GM12874 (cell line): ENCODE results near the gene PALLD.

Source experiments
- CTCF ChIP-seq: IDR thresholded peaks from 2 replicates; pipeline ENCODE4 v1.5.1; 2011; ENCODE audit warnings: low read depth, mild to moderate bottlenecking, control low read depth, low read length, moderate library complexity; ENCODE audit not compliant: insufficient read depth

The PALLD gene

GRCh38 chr4:168864821-168865541 is 368.1 kb downstream of the PALLD start:
- no peak for TF ChIP-seq CTCF

GRCh38 chr4:168865854-168866253 is 369.0 kb downstream of the PALLD start:
- no peak for TF ChIP-seq CTCF

- TF ChIP-seq CTCF = no peak
Observed at GRCh38 chr4:168866635-168867034, 369.8 kb downstream of the PALLD start.

GRCh38 chr4:168867128-168867527 is 370.3 kb downstream of the PALLD start:
- TF ChIP-seq CTCF = no peak

GRCh38 chr4:168868044-168868781 is 371.4 kb downstream of the PALLD start:
- TF ChIP-seq CTCF = no peak

- no peak for TF ChIP-seq CTCF
Observed at GRCh38 chr4:168868802-168869201, 371.9 kb downstream of the PALLD start.

GRCh38 chr4:168870004-168870403 is 373.2 kb downstream of the PALLD start:
- no peak for TF ChIP-seq CTCF
